ENCODE measurements around the gene PPP6R2. TPM values are rescaled to one million over a fixed set of nuclear protein-coding genes. Genes with fewer than 3 reads are reported as not detected.

The PPP6R2 gene
- total RNA-seq, 1 donor from 2014 or later = 32.6 TPM

- no peak for TF ChIP-seq CTCF (IDR thresholded peaks at IDR 0.05)
- no peak for TF ChIP-seq EZH2phosphoT487 (IDR thresholded peaks at IDR 0.05)
- TF ChIP-seq EZH2 (IDR thresholded peaks at IDR 0.05) = no peak
- Histone ChIP-seq H3K4me2 (no peak overlapping the region), H3F3A (ENCODE audit: low read depth) (no peaks in the 10 kb centered on the region), H4K20me1 (ENCODE audit: low read depth) (no peaks in the 10 kb centered on the region), H2AFZ (replicated peaks) (no peak overlapping the region), H3K79me2 (ENCODE audit: low read depth) (no peaks in the 10 kb centered on the region), H3K9ac (no peak overlapping the region), H3K27me3 (no peaks in the 10 kb centered on the region), H3K9me3 (ENCODE audit: low read depth) (no peaks in the 10 kb centered on the region), H3K27ac (no peak overlapping the region), H3K36me3 (no peaks in the 10 kb centered on the region), H3K4me1 (no peaks in the 10 kb centered on the region), H3K4me3 (no peak overlapping the region)
- H3K4me1 Mint-ChIP-seq = no peaks in the 10 kb centered on the region
- no peak overlapping the region for H3K27ac Mint-ChIP-seq
- no peak overlapping the region for H3K4me3 Mint-ChIP-seq
- H3K36me3 Mint-ChIP-seq = peaks cover 2% of the 10 kb centered on the region
- DNase-seq (ENCODE audit: low spot score) = no peak
- H3K27me3 Mint-ChIP-seq (ENCODE audit: insufficient read depth, low read depth) = peaks cover 6% of the 10 kb centered on the region
- H3K9me3 Mint-ChIP-seq = no peaks in the 10 kb centered on the region
Observed at GRCh38 chr22:50317674-50318073, 25.5 kb upstream of the PPP6R2 start.

DNA sequence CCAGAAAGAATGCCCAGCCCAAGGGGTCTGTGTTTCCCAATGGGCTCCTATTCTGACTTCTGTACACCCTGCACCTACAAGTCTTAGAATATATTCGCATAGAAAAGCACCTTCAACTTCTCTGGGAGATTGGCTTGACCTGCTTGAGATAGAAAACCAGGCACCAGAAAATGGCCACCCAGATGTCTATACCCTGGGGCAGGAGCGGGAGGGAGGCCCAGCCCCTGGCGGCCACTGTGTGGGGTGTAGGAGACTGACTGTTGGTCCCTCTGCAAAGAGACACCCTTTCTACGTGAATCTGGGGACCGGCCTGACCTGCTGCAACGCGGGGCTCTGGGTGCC lies 24.8 kb upstream of the PPP6R2 start:
- H3K27me3 ChIP-seq = no peaks in the 10 kb centered on the region
- Mint-ChIP-seq H3K27ac (no peak overlapping the region), H3K36me3 (peaks cover 2% of the 10 kb centered on the region), H3K27me3 (ENCODE audit: insufficient read depth, low read depth) (peaks cover 6% of the 10 kb centered on the region), H3K4me3 (no peak overlapping the region), H3K9me3 (no peaks in the 10 kb centered on the region), H3K4me1 (no peaks in the 10 kb centered on the region)
- no peak overlapping the region for H2AFZ ChIP-seq (replicated peaks)
- H3K9me3 ChIP-seq (ENCODE audit: low read depth) = no peaks in the 10 kb centered on the region
- H3K4me1 ChIP-seq = no peaks in the 10 kb centered on the region
- no peaks in the 10 kb centered on the region for H3F3A ChIP-seq (ENCODE audit: low read depth)
- H3K27ac ChIP-seq = no peak overlapping the region
- no peak for DNase-seq (ENCODE audit: low spot score)
- H4K20me1 ChIP-seq (ENCODE audit: low read depth) = no peaks in the 10 kb centered on the region
- no peak overlapping the region for H3K4me3 ChIP-seq
- H3K79me2 ChIP-seq (ENCODE audit: low read depth) = no peaks in the 10 kb centered on the region
- no peak overlapping the region for H3K9ac ChIP-seq
- H3K36me3 ChIP-seq = no peaks in the 10 kb centered on the region
- TF ChIP-seq CTCF (IDR thresholded peaks at IDR 0.05) (no peak), EZH2phosphoT487 (IDR thresholded peaks at IDR 0.05) (no peak), EZH2 (IDR thresholded peaks at IDR 0.05) (no peak)
- no peak overlapping the region for H3K4me2 ChIP-seq

DNA sequence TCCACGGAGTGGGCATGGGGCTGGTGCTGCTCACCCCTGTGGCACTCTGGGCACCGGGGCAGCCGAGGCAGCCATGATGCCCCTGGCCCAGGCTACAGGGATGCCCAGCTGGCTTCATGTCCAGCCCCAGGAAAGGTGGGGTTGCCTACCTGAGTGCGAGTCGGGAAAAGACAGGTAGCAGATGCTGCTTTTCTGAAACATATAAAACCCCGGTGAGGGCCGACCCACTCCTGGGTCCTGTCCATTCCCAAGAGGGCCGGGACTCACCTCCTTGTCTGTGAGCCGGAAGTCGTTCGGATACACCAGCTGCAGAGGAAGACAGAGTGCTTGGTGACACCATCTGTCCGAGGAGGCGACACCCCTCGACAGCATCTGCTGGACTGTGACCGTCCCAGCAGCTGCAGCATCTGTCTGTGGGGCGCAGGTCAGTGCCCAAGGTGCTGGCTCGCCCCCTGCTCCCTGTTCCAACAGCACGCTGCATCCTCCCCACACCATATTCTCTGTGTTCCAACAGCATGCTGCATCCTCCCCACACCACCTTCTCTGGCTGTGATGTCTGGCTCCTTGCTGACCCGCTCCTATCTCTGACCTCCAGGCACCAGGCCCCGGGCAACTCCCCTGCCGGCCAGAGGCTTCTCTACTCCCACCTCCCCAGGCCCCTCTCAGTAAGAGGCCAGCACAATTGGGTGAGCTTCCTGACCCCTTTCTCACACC lies 24.3 kb upstream of the PPP6R2 start:
- Mint-ChIP-seq H3K4me1 (no peaks in the 10 kb centered on the region), H3K27me3 (ENCODE audit: insufficient read depth, low read depth) (peaks cover 6% of the 10 kb centered on the region), H3K36me3 (peaks cover 2% of the 10 kb centered on the region), H3K9me3 (no peaks in the 10 kb centered on the region), H3K27ac (no peak overlapping the region), H3K4me3 (no peak overlapping the region)
- no peaks in the 10 kb centered on the region for H3K9me3 ChIP-seq (ENCODE audit: low read depth)
- H3F3A ChIP-seq (ENCODE audit: low read depth) = no peaks in the 10 kb centered on the region
- H3K4me2 ChIP-seq = no peak overlapping the region
- no peaks in the 10 kb centered on the region for H3K79me2 ChIP-seq (ENCODE audit: low read depth)
- TF ChIP-seq EZH2 (IDR thresholded peaks at IDR 0.05) (no peak), EZH2phosphoT487 (IDR thresholded peaks at IDR 0.05) (no peak), CTCF (IDR thresholded peaks at IDR 0.05) (no peak)
- DNase-seq (ENCODE audit: low spot score) = no peak
- H3K4me1 ChIP-seq = no peaks in the 10 kb centered on the region
- H2AFZ ChIP-seq (replicated peaks) = no peak overlapping the region
- H3K27me3 ChIP-seq = no peaks in the 10 kb centered on the region
- no peak overlapping the region for H3K27ac ChIP-seq
- no peak overlapping the region for H3K9ac ChIP-seq
- no peaks in the 10 kb centered on the region for H4K20me1 ChIP-seq (ENCODE audit: low read depth)
- H3K36me3 ChIP-seq = no peaks in the 10 kb centered on the region
- no peak overlapping the region for H3K4me3 ChIP-seq
